GM06990 (cell line): ENCODE data around the gene NEK1.
"Not testable (repeated sequence)": the region's sequence is repeated elsewhere in the genome, so short reads cannot be mapped to it uniquely, and the experiment has no call there.

Experiments
- DNase-seq: peaks from one replicate; pipeline ENCODE4 v3.0.0-alpha.2; 2011; ENCODE audit not compliant: insufficient read length; ENCODE audit errors: extremely low read depth
- H3K27me3 ChIP-seq: replicated peaks from 2 replicates; pipeline ENCODE4 v1.6.0; 2011; ENCODE audit warnings: low read length; ENCODE audit not compliant: control insufficient read depth, insufficient read depth
- H3K36me3 ChIP-seq: 2 replicates; pipeline ENCODE4 v1.5.1; 2011; ENCODE audit warnings: low read length; ENCODE audit not compliant: control insufficient read depth, insufficient read depth
- H3K4me3 ChIP-seq: replicated peaks from 2 replicates; pipeline ENCODE4 v1.5.1; 2011; ENCODE audit warnings: low read depth, mild to moderate bottlenecking, control low read depth, low read length
- TF ChIP-seq, protein P1 (sequence below): IDR thresholded peaks from 2 replicates; pipeline ENCODE4 v1.5.1; 2011; ENCODE audit warnings: low read length, control low read depth, mild to moderate bottlenecking, inconsistent platforms; ENCODE audit not compliant: insufficient read depth, poor library complexity, severe bottlenecking

NEK1 gene

DNA sequence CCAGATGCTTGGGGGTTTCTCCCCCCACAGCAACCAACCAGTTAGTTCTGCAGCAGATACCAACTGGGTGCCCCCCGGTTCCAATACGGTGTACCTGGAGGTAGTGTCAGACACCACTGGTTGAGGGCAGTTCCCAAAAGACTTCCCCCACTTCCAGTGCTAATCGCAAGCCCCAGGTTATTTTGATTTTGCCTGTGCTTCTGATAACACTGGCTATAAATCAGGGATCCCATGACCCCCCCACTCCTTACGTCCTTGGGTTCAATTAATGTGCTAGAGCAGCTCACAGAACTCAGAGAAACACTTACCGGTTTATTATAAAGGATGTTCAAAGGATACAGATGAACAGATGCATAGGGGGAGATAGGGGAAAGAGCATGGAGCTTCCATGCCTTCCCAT is 13.5 kb upstream of the NEK1 start:
- DNase-seq, result no peak
- H3K4me3 ChIP-seq, result no peak overlapping the region

DNA sequence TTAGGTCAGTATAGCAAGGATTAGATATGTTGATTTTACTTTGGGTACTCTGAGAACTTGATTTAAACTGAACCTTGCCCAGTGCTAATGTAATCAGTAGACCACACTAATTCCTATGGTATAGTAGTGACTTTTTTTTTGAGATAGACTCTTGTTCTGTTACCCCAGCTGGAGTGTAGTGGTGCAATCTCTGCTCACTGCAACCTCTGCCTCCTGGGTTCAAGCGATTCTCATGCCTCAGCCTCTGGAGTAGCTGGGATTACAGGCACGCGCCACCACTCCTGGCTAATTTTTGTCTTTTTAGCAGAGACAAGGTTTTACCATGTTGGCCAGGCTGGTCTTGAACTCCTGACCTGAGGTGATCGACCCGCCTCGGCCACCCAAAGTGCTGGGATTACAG is 11.6 kb upstream of the NEK1 start:
- not testable (repeated sequence) for DNase-seq, H3K36me3 ChIP-seq, H3K4me3 ChIP-seq, H3K27me3 ChIP-seq

More for the DNA sequence above, 13.5 kb upstream of the NEK1 start:
- TF ChIP-seq, protein P1, sequence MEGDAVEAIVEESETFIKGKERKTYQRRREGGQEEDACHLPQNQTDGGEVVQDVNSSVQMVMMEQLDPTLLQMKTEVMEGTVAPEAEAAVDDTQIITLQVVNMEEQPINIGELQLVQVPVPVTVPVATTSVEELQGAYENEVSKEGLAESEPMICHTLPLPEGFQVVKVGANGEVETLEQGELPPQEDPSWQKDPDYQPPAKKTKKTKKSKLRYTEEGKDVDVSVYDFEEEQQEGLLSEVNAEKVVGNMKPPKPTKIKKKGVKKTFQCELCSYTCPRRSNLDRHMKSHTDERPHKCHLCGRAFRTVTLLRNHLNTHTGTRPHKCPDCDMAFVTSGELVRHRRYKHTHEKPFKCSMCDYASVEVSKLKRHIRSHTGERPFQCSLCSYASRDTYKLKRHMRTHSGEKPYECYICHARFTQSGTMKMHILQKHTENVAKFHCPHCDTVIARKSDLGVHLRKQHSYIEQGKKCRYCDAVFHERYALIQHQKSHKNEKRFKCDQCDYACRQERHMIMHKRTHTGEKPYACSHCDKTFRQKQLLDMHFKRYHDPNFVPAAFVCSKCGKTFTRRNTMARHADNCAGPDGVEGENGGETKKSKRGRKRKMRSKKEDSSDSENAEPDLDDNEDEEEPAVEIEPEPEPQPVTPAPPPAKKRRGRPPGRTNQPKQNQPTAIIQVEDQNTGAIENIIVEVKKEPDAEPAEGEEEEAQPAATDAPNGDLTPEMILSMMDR, result no peak
- H3K36me3 ChIP-seq, result no peaks in the 10 kb centered on the region; the same call in 1 of the 2 replicates
- no peaks in the 10 kb centered on the region for H3K27me3 ChIP-seq

DNA sequence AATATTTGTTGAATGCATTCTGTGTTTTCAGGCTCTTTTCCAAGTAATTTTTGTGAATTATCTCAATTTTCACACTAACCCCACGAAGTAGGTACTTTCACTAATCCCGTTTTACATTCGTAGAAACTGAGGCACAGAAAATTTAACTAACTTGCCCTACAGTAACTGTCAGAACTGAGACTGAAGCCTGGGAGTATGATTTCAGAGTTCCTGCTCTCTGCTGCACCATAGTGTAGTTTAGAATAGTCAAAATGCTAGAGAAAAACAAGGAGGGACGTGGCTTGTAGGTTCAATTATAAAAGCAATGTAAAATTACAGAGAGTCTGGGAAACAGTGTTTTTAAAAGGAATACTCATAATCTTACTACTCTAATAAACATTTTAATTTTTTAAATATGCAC is 10.2 kb upstream of the NEK1 start:
- TF ChIP-seq, protein P1, result no peak
- no peak for DNase-seq
- no peaks in the 10 kb centered on the region for H3K27me3 ChIP-seq
- H3K36me3 ChIP-seq, result no peaks in the 10 kb centered on the region
- peak overlapping the region; percentile 71 for H3K4me3 ChIP-seq

DNA sequence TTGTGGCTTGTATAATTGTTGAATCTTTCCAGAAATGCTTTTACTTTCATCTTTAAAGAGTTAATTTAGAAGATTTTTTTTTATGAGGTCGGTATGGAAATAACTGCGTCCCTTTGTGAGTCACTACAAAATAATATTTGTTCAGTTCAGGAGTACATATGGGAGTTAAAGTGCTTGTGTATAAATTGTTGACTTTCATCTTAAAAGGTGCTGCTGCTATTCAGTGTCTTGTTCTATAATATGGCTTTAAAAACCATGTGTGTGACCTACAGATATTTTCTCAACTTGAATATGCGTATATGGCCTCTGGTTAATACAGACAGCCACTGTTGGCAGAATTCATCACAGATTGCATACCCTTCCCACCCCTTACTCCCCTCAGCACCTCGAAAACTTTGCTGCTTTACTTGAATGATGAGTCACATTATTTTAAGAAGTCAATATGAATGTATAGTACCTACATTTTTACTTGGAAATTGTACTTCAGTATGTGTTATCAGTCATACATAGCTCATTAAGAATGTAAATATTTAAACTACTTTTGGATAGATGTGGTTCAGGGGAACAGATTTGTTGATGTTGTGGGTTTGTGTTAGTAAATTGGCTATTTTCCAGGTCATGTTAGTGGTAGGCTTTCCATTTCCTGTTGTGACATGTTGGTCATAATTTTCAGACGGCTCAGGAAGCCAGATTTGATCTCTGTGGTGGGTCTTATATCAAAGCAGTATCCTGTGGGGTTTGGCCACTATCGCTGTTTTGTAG is 9.5 kb upstream of the NEK1 start:
- no peaks in the 10 kb centered on the region for H3K36me3 ChIP-seq
- TF ChIP-seq, protein P1, result no peak
- peak overlapping the region; percentile 71 for H3K4me3 ChIP-seq
- H3K27me3 ChIP-seq, result no peaks in the 10 kb centered on the region
- DNase-seq, result peak; percentile 19

DNA sequence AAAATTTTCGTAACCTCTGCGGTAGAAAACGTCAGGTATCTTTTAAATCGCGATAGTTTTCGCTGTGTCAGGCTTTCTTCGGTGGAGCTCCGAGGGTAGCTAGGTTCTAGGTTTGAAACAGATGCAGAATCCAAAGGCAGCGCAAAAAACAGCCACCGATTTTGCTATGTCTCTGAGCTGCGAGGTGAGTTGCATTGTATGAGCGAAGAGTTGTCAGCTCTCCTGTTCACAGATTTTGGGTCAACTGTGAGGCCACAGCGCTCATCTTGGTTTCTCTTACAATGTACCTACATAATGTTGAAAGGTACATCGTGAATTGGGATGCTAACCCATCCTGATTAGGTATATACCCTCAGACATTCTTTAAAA is 8.5 kb upstream of the NEK1 start:
- no peaks in the 10 kb centered on the region for H3K27me3 ChIP-seq
- peak overlapping the region; percentile 71 for H3K4me3 ChIP-seq
- DNase-seq, result no peak
- no peaks in the 10 kb centered on the region for H3K36me3 ChIP-seq
- TF ChIP-seq, protein P1, result no peak

DNA sequence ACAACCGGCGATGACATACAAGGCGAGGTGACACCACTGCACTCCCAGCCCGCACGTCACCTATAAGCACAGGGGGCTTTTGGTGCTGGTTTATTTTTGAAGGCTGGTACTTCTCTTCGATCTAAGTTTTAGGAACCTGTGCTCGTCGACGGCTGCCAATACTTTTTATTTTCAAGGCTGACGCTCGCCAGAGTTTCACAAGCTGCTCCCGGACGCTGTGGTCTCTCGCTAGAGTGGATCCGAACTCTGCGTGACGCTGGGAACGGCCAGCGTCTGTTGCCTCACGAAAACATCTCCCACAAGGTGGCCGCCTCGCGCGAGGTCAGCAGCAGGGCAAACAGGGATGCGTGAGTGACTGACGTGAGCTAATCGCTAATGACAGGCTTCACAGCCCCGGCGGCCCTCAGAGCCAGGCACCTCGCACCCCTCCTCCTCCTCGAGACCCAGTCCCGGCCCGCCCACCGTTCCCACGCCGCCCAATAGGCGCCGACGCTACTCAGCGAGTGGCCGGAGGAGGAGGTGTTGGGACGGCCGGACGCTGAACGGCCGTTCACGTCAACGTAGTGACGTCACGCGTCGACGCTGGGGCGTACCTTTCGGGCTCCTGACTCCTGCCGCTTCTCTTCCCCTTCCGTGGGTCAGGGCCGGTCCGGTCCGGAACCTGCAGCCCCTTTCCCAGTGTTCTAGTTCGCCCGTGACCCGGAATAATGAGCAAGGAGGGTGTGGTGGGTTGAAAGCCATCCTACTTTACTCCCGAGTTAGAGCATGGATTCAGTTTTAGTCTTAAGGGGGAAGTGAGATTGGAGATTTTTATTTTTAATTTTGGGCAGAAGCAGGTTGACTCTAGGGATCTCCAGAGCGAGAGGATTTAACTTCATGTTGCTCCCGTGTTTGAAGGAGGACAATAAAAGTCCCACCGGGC is 7.8 kb upstream of the NEK1 start, which contains the start of gene CLCN3:
TSS of gene CLCN3 (plus strand) at position 621 of the 922 bp plus-strand sequence. CDS start 15,351 bp downstream, outside the sequence.
- TF ChIP-seq, protein P1, result peak; percentile 5
- Histone ChIP-seq H3K27me3 (no peaks in the 10 kb centered on the region), H3K36me3 (no peaks in the 10 kb centered on the region), H3K4me3 (peak within 1 kb of the TSS; percentile 71)
- peak; percentile 99 for DNase-seq
